H9 (cell line): ENCODE measurements around the gene PPP1CC. TPM values are rescaled to one million over a fixed set of nuclear protein-coding genes. Genes with fewer than 3 reads are reported as not detected.

ENCODE experiments used
- DNase-seq: peaks from one replicate; pipeline ENCODE4 v3.0.0-alpha.2; 2017
- H2AFZ ChIP-seq: one replicate; pipeline ENCODE4 v1.6.1; 2013; ENCODE audit warnings: mild to moderate bottlenecking, low read length, control low read depth, moderate library complexity
- H2AK5ac ChIP-seq: 2 replicates; pipeline ENCODE4 v1.6.1; 2013; ENCODE audit warnings: low read length, control low read depth, mixed read lengths; ENCODE audit not compliant: insufficient read length
- H2BK120ac ChIP-seq: one replicate; pipeline ENCODE4 v1.6.1; 2013; ENCODE audit warnings: low read depth, mild to moderate bottlenecking, low read length, control low read depth, inconsistent platforms; ENCODE audit not compliant: poor library complexity, severe bottlenecking
- H2BK12ac ChIP-seq: 2 replicates; pipeline ENCODE4 v1.6.1; 2013; ENCODE audit warnings: low read length, control low read depth, mixed read lengths, low read depth; ENCODE audit not compliant: insufficient read length
- H2BK15ac ChIP-seq: 2 replicates; pipeline ENCODE4 v1.6.1; 2013; ENCODE audit warnings: low read depth, low read length, control low read depth
- H2BK20ac ChIP-seq: one replicate; pipeline ENCODE4 v1.6.1; 2013; ENCODE audit warnings: low read depth, mild to moderate bottlenecking, low read length, control low read depth, inconsistent platforms; ENCODE audit not compliant: poor library complexity, severe bottlenecking
- H2BK5ac ChIP-seq: 2 replicates; pipeline ENCODE4 v1.6.1; 2013; ENCODE audit warnings: low read length, control low read depth, mixed read lengths; ENCODE audit not compliant: insufficient read length
- H3K14ac ChIP-seq: 2 replicates; pipeline ENCODE4 v1.6.1; 2013; ENCODE audit warnings: low read length, control low read depth; ENCODE audit not compliant: insufficient read depth
- H3K18ac ChIP-seq: 2 replicates; pipeline ENCODE4 v1.6.1; 2013; ENCODE audit warnings: low read depth, mild to moderate bottlenecking, mixed read lengths, low read length, control low read depth; ENCODE audit not compliant: insufficient read length
- H3K23ac ChIP-seq: 2 replicates; pipeline ENCODE4 v1.6.1; 2013; ENCODE audit warnings: low read length, control low read depth, mixed read lengths, low read depth; ENCODE audit not compliant: insufficient read length
- H3K23me2 ChIP-seq: 2 replicates; pipeline ENCODE4 v1.6.1; 2013; ENCODE audit warnings: low read depth, mild to moderate bottlenecking, mixed read lengths, low read length, control low read depth; ENCODE audit not compliant: insufficient read length, poor library complexity, severe bottlenecking
- H3K27ac ChIP-seq: 2 replicates; pipeline ENCODE4 v1.5.1; 2013; ENCODE audit warnings: low read length, control low read depth, mixed read lengths, low read depth; ENCODE audit not compliant: insufficient read length
- H3K27me3 ChIP-seq: 2 replicates; pipeline ENCODE4 v1.6.1; 2013; ENCODE audit warnings: low read length, control low read depth, inconsistent platforms; ENCODE audit not compliant: insufficient read depth
- H3K4ac ChIP-seq: 2 replicates; pipeline ENCODE4 v1.6.1; 2013; ENCODE audit warnings: low read depth, mild to moderate bottlenecking, control low read depth, inconsistent platforms, low read length, moderate library complexity
- H3K4me1 ChIP-seq: 2 replicates; pipeline ENCODE4 v1.6.1; 2013; ENCODE audit warnings: low read length, control low read depth, inconsistent platforms; ENCODE audit not compliant: insufficient read depth
- H3K4me2 ChIP-seq: 2 replicates; pipeline ENCODE4 v1.6.1; 2013; ENCODE audit warnings: low read length, control low read depth, mixed read lengths; ENCODE audit not compliant: insufficient read length, insufficient read depth
- H3K56ac ChIP-seq: 2 replicates; pipeline ENCODE4 v1.6.1; 2013; ENCODE audit warnings: low read depth, mild to moderate bottlenecking, mixed read lengths, low read length, control low read depth; ENCODE audit not compliant: insufficient read length
- H3K79me1 ChIP-seq: 2 replicates; pipeline ENCODE4 v1.6.1; 2013; ENCODE audit warnings: low read depth, mild to moderate bottlenecking, moderate library complexity, low read length, control low read depth, inconsistent platforms; ENCODE audit not compliant: insufficient read depth, poor library complexity, severe bottlenecking
- H3K79me2 ChIP-seq: 2 replicates; pipeline ENCODE4 v1.6.1; 2013; ENCODE audit warnings: low read length, control low read depth, inconsistent platforms; ENCODE audit not compliant: insufficient read depth
- H3K9ac ChIP-seq: 2 replicates; pipeline ENCODE4 v1.6.1; 2013; ENCODE audit warnings: low read length, control low read depth, mixed read lengths; ENCODE audit not compliant: insufficient read length; ENCODE audit errors: extremely low read depth
- H3K9me3 ChIP-seq: one replicate; pipeline ENCODE4 v1.6.1; 2013; ENCODE audit warnings: low read depth, low read length, inconsistent platforms; ENCODE audit not compliant: control insufficient read depth
- H3T11ph ChIP-seq: one replicate; pipeline ENCODE4 v1.6.1; 2013; ENCODE audit warnings: mild to moderate bottlenecking, low read length, control low read depth, inconsistent platforms
- H4K20me1 ChIP-seq: one replicate; pipeline ENCODE4 v1.6.1; 2013; ENCODE audit not compliant: control insufficient read depth, insufficient read length, insufficient read depth
- H4K5ac ChIP-seq: 2 replicates; pipeline ENCODE4 v1.6.1; 2013; ENCODE audit warnings: low read depth, mild to moderate bottlenecking, mixed read lengths, low read length, control low read depth; ENCODE audit not compliant: insufficient read length
- H4K8ac ChIP-seq: replicated peaks from 2 replicates; pipeline ENCODE4 v1.6.1; 2013; ENCODE audit warnings: low read length, control low read depth, mixed read lengths, low read depth; ENCODE audit not compliant: insufficient read length
- H4K91ac ChIP-seq: 2 replicates; pipeline ENCODE4 v1.6.1; 2013; ENCODE audit warnings: low read depth, mild to moderate bottlenecking, moderate library complexity, mixed read lengths, low read length, control low read depth; ENCODE audit not compliant: insufficient read length
- H3K27ac Mint-ChIP-seq, 3 experiments: 2 replicates in 2 of 3; 3 replicates in 1 of 3; pipeline ENCODE4 v1.8.0; 2020 to 2021; ENCODE audit warnings: mixed read lengths in 3 of 3, mild to moderate bottlenecking in 1 of 3, moderate library complexity in 1 of 3
- H3K27me3 Mint-ChIP-seq: 2 replicates; pipeline ENCODE4 v1.8.0; 2021; ENCODE audit warnings: low read depth, mild to moderate bottlenecking, moderate library complexity, mixed read lengths
- H3K36me3 Mint-ChIP-seq, 3 experiments: 2 replicates in 2 of 3; 3 replicates in 1 of 3; pipeline ENCODE4 v1.8.0; 2020 to 2021; ENCODE audit warnings: low read depth in 3 of 3, mixed read lengths in 3 of 3; ENCODE audit not compliant: insufficient read depth in 1 of 3
- H3K4me1 Mint-ChIP-seq, 2 experiments: 2 replicates each; pipeline ENCODE4 v1.8.0; 2020; ENCODE audit warnings: mixed read lengths in 2 of 2
- H3K4me3 Mint-ChIP-seq, 2 experiments: 2 replicates in 1 of 2; 3 replicates in 1 of 2; pipeline ENCODE4 v1.8.0; 2020 to 2021; ENCODE audit warnings: mild to moderate bottlenecking in 2 of 2, mixed read lengths in 2 of 2, moderate library complexity in 1 of 2
- H3K9me3 Mint-ChIP-seq, 2 experiments: 2 replicates in 1 of 2; 3 replicates in 1 of 2; pipeline ENCODE4 v1.8.0; 2020; ENCODE audit warnings: mild to moderate bottlenecking in 2 of 2, mixed read lengths in 2 of 2, moderate library complexity in 1 of 2
- CTCF ChIP-seq: fragments of 200-600 bp; sonication (generic); conservative IDR thresholded peaks from 3 replicates; pipeline ENCODE4 v1.8.0; 2021; ENCODE audit warnings: antibody characterized with exemption, mild to moderate bottlenecking
- WGBS: extraction: QIAGEN DNeasy Blood & Tissue Kit; methylation state at CpG from one replicate; pipeline ENCODE4 v1.1.7; 2013; ENCODE audit warnings: missing lambda C conversion rate, low lambda C conversion rate, mixed read lengths; ENCODE audit not compliant: insufficient read length; ENCODE audit errors: extremely low coverage; 5-methylcytosine and 5-hydroxymethylcytosine counted together
- total RNA-seq: library from RNA; stranded (reverse); gene quantifications from 2 replicates; pipeline ENCODE4 v1.2.1, GENCODE V29; 2021

PPP1CC gene
- total RNA-seq, 1 experiment from 2014 or later: 286 TPM

GRCh38 chr12:110760204-110760609, 17.5 kb upstream of the PPP1CC start:
- Histone ChIP-seq H3K27ac (no peak overlapping the region), H2BK15ac (no peak overlapping the region), H3K79me2 (no peaks in the 10 kb centered on the region), H3K23ac (no peak overlapping the region), H2BK20ac (no peak overlapping the region), H3K14ac (no peak overlapping the region), H3K4me2 (no peak overlapping the region), H3K4ac (no peak overlapping the region), H4K91ac (no peak overlapping the region), H4K5ac (no peak overlapping the region), H2BK5ac (no peak overlapping the region), H3K23me2 (no peaks in the 10 kb centered on the region), H3K4me1 (0 out of 2 replicates have a peak, but pooled peaks cover 4% of the 10 kb centered on the region), H4K8ac (no peak overlapping the region), H3T11ph (no peak overlapping the region), H3K18ac (no peak overlapping the region), H2BK120ac (no peak overlapping the region), H3K9me3 (no peaks in the 10 kb centered on the region), H3K56ac (no peak overlapping the region), H4K20me1 (no peaks in the 10 kb centered on the region), H2BK12ac (no peak overlapping the region), H3K9ac (no peak overlapping the region), H2AFZ (no peak overlapping the region), H2AK5ac (no peak overlapping the region), H3K27me3 (no peaks in the 10 kb centered on the region), H3K79me1 (no peaks in the 10 kb centered on the region)
- no CpG with 5 or more reads among the region's 4 CpGs for WGBS
- Mint-ChIP-seq H3K36me3 (no peaks in the 10 kb centered on the region), H3K4me1 (peaks cover 0 to 4% of the 10 kb centered on the region in 2 experiments; a peak in 2 of 4 replicates), H3K27me3 (no peaks in the 10 kb centered on the region; the same call in none of the 2 replicates), H3K9me3 (no peaks in the 10 kb centered on the region; a peak in 1 of 5 replicates), H3K27ac (no peak overlapping the region; a peak in 2 of 7 replicates), H3K4me3 (no peak overlapping the region)
- no peak for DNase-seq
- TF ChIP-seq CTCF: no peak
